ENCODE results near the gene ADGRV1.

DNA sequence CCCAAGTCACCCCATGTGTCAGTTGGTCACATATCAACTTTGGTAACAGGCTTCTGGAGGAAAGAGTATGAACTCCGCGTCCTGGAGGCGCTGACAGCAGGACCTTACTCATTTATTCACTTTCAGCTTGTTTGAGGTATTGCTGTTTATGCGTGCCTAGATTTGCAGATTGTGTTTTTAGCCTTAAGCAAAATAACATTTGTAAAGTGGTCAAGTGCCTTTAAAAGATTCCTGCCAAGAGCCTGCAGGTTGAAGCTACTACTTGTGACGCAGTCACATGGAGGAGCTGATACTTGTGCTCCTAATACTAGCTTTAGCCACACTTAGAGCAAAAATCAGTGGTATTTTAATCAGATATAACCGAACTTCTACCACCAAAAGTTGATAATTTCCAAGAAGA lies 351.3 kb downstream of the ADGRV1 start:
- TF ChIP-seq ZNF274 (IDR thresholded peaks at IDR 0.05; ENCODE audit: low read depth, low read length) (no peak), YY1 (IDR thresholded peaks at IDR 0.05; ENCODE audit: insufficient read depth, insufficient read length) (no peak), SUZ12 (IDR thresholded peaks at IDR 0.05; ENCODE audit: extremely low read depth, insufficient read depth, insufficient read length) (no peak)
